OCI-LY1 (cell line): ENCODE measurements around the gene KLHL2.

ENCODE experiments used
- CTCF ChIP-seq: fragments of 200-600 bp; sonication (generic), shearing (Covaris generic); IDR thresholded peaks from 2 replicates; pipeline ENCODE4 v1.5.1; 2017; ENCODE audit warnings: mild to moderate bottlenecking, antibody characterized with exemption, low read length, moderate library complexity, mixed read lengths
- EZH2 ChIP-seq: fragments of 200-600 bp; sonication (generic), shearing (Covaris generic); IDR thresholded peaks from 2 replicates; pipeline ENCODE4 v1.8.0; 2017; ENCODE audit warnings: borderline replicate concordance, mixed run types, mild to moderate bottlenecking, antibody characterized with exemption, low read length, moderate library complexity, mixed read lengths

GRCh38 chr4:165347647-165348569, 140.5 kb downstream of the KLHL2 start:
- TF ChIP-seq CTCF (no peak), EZH2 (no peak)
